Measurements from ENCODE around the gene RECQL. TPM values are rescaled to one million over a fixed set of nuclear protein-coding genes. Genes with fewer than 3 reads are reported as not detected.

Gene RECQL
- total RNA-seq, 1 experiment from 2014 or later = 40.3 TPM

DNA sequence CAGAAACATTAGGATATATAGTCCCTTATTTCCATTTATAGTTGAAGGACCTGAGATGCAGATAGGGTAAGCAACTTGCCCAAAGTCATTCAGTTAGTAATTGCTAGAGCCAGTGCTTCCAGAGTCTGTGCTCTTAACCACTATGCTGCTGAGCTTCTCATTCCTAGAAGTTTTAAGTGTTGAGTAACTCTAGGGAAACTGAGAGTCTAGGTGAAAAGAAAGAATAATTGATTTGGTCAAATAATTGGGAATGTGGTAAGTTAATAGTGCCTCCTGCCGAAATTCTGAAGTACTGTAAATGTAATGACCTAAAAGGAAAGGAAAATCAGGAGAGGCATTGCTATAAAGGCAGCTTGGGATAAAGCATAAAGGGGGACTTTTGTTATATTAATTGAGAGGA is 49.9 kb downstream of the RECQL start (continued):
- TF ChIP-seq MXD4 (CRISPR knock-in tag; IDR thresholded peaks at IDR 0.05; ENCODE audit: borderline replicate concordance) (no peak), ZNF232 (CRISPR knock-in tag; IDR thresholded peaks at IDR 0.05) (no peak)

DNA sequence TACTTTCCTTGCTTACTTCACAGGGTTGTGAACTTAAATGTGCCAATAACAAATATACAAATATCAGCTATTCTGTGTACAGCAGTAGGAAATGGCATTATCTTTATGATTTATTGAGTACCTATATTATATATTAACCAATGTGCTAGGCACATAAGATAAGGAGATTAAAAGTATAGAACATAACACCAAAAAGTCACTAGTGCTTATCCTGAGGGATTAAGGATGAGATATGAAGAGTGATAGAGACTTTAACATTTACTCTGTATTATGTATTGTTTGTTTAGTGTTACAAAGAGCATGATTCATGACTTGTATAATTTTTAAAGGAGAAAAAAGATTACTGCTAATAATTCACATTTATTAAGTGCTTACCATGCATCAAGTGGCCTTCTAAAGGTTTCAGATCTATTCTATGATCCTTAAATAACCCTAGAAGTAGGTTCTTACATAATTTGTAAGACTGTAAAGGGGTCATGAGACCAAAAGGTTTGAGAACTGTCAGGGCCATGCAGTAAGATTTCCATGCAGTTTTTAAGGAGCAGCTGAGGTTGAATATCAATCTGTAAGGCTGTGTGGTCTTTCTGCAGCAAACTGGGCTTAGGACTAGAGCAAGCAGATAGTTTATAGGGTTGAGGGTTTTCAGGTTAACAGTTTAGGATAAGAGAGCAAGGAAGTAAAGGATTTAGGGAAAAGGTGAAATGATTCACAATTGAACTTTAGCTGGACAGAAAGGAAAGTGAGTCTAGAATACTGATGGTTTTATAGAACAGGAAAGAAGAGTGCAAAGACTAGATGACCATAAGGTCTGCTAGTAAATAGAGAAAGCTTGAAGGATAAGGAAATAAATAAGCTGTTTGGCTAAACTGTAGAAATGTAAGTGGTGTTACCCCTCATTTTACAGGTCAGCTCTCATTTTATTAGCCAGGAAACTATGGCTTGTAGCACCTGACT is 57.0 kb downstream of the RECQL start:
- POLR2A ChIA-PET = interaction anchor here (0.9 kb wide), 1 partner anchor 213 kb away, joined by 3 read pairs; the partner anchor contains the start of gene LDHB

GRCh38 chr12:21439347-21439746 is 62.1 kb downstream of the RECQL start:
- ATAC-seq = no peak
- Mint-ChIP-seq H3K4me3 (no peak overlapping the region), H3K27me3 (ENCODE audit: low read depth) (peaks cover 6% of the 10 kb centered on the region), H3K27ac (no peak overlapping the region), H3K4me1 (peaks cover 3% of the 10 kb centered on the region; the same call in 1 of the 2 replicates), H3K36me3 (peaks cover 3% of the 10 kb centered on the region; the same call in 1 of the 2 replicates), H3K9me3 (no peaks in the 10 kb centered on the region)
- DNase-seq (ENCODE audit: low spot score) = no peak
- TF ChIP-seq, protein P1, sequence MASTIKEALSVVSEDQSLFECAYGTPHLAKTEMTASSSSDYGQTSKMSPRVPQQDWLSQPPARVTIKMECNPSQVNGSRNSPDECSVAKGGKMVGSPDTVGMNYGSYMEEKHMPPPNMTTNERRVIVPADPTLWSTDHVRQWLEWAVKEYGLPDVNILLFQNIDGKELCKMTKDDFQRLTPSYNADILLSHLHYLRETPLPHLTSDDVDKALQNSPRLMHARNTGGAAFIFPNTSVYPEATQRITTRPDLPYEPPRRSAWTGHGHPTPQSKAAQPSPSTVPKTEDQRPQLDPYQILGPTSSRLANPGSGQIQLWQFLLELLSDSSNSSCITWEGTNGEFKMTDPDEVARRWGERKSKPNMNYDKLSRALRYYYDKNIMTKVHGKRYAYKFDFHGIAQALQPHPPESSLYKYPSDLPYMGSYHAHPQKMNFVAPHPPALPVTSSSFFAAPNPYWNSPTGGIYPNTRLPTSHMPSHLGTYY (CRISPR knock-in tag; IDR thresholded peaks at IDR 0.05) = no peak
- TF ChIP-seq OVOL2 (CRISPR knock-in tag; IDR thresholded peaks at IDR 0.05; ENCODE audit: borderline replicate concordance) (no peak), TEAD1 (CRISPR knock-in tag; IDR thresholded peaks at IDR 0.05) (no peak), NFYB (CRISPR knock-in tag; conservative IDR thresholded peaks at IDR 0.05; ENCODE audit: low read depth) (no peak), ZNF121 (CRISPR knock-in tag; IDR thresholded peaks at IDR 0.05) (no peak), ZNF416 (CRISPR knock-in tag; IDR thresholded peaks at IDR 0.05) (no peak)
- TF ChIP-seq, protein P2, sequence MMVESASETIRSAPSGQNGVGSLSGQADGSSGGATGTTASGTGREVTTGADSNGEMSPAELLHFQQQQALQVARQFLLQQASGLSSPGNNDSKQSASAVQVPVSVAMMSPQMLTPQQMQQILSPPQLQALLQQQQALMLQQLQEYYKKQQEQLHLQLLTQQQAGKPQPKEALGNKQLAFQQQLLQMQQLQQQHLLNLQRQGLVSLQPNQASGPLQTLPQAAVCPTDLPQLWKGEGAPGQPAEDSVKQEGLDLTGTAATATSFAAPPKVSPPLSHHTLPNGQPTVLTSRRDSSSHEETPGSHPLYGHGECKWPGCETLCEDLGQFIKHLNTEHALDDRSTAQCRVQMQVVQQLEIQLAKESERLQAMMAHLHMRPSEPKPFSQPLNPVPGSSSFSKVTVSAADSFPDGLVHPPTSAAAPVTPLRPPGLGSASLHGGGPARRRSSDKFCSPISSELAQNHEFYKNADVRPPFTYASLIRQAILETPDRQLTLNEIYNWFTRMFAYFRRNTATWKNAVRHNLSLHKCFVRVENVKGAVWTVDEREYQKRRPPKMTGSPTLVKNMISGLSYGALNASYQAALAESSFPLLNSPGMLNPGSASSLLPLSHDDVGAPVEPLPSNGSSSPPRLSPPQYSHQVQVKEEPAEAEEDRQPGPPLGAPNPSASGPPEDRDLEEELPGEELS (CRISPR knock-in tag; IDR thresholded peaks at IDR 0.05) = no peak
- POLR2A ChIA-PET = no interaction called here
- CTCF ChIA-PET = no interaction called here

More for the DNA sequence above, 57.0 kb downstream of the RECQL start:
- no peak for DNase-seq (ENCODE audit: low spot score)
- no peak for ATAC-seq
- peaks cover 19% of the 10 kb centered on the region for H3K36me3 Mint-ChIP-seq
- no peaks in the 10 kb centered on the region for H3K27me3 Mint-ChIP-seq (ENCODE audit: low read depth)
- CTCF ChIA-PET = no interaction called here
- no peaks in the 10 kb centered on the region for H3K4me1 Mint-ChIP-seq
- H3K9me3 Mint-ChIP-seq = peaks cover 3% of the 10 kb centered on the region; the same call in 1 of the 2 replicates
- H3K27ac Mint-ChIP-seq = no peak overlapping the region
- TF ChIP-seq MXD4 (CRISPR knock-in tag; IDR thresholded peaks at IDR 0.05; ENCODE audit: borderline replicate concordance) (no peak), FOXJ3 (CRISPR knock-in tag; IDR thresholded peaks at IDR 0.05; ENCODE audit: borderline replicate concordance) (no peak), AR (CRISPR knock-in tag; IDR thresholded peaks at IDR 0.05) (no peak), ZSCAN18 (CRISPR knock-in tag; IDR thresholded peaks at IDR 0.05) (no peak)
- no peak overlapping the region for H3K4me3 Mint-ChIP-seq
